AG09319 (cell line): ENCODE measurements around the gene MSMP.

Experiments used
- DNase-seq: peaks from one replicate; pipeline ENCODE4 v3.0.0-alpha.2; 2010; ENCODE audit warnings: low read depth; ENCODE audit errors: extremely low read depth
- TF ChIP-seq, protein P1 (sequence below): IDR thresholded peaks from 2 replicates; pipeline ENCODE4 v1.5.1; 2011; ENCODE audit warnings: low read depth, mild to moderate bottlenecking, inconsistent platforms, low read length, moderate library complexity

Gene MSMP

DNA sequence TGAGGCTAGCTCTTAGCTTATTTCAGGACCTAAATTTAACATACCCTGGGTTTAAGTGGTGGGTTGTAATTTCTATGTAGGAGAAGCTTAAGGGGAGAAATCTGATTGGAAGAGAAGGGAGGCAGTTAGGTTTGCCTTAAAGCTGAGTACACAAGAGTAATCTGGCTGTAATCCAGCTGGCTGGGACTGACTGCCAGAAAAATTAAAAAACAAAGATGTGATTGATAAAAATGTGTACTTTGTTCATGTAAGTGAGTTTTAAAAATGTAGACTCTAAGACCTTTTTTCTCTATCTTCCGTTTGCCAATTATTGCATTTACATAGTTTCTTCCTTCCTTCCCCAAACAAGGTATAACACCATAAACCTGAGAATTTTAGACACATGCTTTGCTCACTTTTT, 17.5 kb upstream of the MSMP start:
- DNase-seq: no peak
- TF ChIP-seq, protein P1, sequence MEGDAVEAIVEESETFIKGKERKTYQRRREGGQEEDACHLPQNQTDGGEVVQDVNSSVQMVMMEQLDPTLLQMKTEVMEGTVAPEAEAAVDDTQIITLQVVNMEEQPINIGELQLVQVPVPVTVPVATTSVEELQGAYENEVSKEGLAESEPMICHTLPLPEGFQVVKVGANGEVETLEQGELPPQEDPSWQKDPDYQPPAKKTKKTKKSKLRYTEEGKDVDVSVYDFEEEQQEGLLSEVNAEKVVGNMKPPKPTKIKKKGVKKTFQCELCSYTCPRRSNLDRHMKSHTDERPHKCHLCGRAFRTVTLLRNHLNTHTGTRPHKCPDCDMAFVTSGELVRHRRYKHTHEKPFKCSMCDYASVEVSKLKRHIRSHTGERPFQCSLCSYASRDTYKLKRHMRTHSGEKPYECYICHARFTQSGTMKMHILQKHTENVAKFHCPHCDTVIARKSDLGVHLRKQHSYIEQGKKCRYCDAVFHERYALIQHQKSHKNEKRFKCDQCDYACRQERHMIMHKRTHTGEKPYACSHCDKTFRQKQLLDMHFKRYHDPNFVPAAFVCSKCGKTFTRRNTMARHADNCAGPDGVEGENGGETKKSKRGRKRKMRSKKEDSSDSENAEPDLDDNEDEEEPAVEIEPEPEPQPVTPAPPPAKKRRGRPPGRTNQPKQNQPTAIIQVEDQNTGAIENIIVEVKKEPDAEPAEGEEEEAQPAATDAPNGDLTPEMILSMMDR: no peak

DNA sequence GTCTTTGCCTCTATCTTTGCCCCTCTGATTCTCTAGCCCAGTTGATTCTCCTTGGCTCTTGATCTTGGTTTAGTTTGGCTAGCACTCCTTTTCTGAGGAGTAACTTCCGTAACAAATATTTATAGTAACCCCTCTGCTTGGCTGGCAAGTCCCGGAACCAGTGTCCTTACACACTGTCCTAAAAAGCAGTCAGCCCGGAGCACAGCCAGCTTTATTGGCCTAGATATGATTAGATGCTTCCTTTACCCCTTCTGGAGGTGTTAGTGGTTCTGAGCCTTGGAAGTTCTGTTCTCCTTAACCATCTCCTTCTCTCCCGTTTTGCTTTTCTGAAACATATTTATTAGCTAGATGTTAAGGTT, 17.0 kb upstream of the MSMP start:
- TF ChIP-seq, protein P1: no peak
- DNase-seq: no peak

DNA sequence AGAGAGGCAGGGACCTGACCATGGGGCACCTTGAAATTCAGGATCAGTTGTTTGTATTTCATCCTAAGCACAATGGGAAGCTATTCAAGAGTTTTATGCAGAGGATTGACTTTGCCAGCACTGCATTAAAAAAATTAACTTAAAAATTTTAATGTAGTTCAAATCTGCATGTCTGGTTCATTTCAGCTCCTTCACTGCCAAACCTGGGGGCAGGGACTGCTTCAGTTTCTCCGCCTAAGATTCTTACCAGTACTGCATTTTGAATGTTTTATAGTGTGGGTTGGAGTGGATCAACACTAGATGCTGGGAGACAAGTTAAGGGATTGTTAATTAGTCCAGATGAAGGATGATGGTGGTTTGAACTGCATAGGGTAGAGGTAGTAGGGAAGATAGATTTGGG, 15.7 kb upstream of the MSMP start:
- TF ChIP-seq, protein P1: no peak

DNA sequence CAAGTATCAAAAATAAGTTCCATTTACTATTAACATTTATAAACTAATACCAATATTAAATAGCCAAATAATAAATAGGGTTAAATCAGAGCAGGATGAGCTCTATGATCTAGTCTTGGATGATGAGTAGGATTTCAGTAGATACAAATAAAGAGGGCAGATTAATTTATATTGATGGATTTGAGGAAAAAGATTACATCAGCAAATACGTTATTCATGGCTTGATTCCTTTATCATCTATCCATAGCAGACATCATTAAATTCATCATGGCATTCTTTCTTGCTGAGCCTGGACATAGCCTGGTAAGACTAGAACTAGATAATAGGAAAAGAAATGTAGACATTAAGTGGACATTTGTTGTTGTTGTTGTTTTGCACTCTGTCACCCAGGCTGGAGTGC, 13.4 kb upstream of the MSMP start:
- TF ChIP-seq, protein P1: no peak
- DNase-seq: no peak

More for the DNA sequence above, 15.7 kb upstream of the MSMP start:
- DNase-seq: no peak

DNA sequence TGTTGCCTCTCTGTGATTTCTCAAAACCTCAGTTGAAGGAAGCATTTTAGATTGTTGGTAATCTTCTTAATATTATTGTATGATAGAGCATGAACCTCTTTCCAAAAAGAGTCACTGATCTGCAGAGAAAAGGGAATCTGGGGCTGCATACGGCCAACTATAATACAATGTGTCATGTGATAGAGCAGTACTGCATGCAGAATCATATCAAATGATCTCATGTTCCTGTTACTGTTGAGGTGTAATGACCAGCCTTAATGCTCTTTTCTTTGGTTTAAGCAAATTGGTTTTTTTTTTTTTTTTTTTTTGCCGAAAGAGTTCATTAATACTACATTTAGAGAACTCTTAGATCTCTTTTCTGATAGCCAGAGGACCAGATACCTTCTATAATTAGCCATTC, 12.9 kb upstream of the MSMP start:
- TF ChIP-seq, protein P1: no peak
- no peak for DNase-seq

GRCh38 chr9:35763803-35764202, 9.7 kb upstream of the MSMP start:
- TF ChIP-seq, protein P1: no peak
- no peak for DNase-seq

DNA sequence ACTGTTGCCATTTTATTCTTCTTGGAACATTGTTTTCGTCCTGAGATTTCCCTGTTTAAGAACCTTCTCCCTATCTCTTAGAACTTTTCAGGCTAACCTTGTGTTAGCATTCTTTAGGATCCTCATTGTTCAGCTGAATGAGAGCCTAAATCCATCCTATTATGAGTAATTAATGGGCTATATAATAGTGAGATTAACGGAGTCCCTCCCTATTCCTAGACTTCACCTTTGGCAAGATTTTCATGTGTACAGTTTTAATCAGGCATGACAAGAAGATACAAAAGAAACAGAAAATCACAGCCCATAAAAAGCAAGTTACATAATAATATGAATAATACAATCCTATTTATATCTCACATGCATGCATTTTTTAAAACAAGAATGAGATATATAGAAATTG, 9.1 kb upstream of the MSMP start:
- TF ChIP-seq, protein P1: no peak
- DNase-seq: no peak

- no peak for DNase-seq
- TF ChIP-seq, protein P1: no peak
Measured at GRCh38 chr9:35760651-35761050, 6.6 kb upstream of the MSMP start.
